HG03097 (cell line): ENCODE measurements around the gene TEX261.
"Not testable (repeated sequence)": the region's sequence is repeated elsewhere in the genome, so short reads cannot be mapped to it uniquely, and the experiment has no call there.

Source experiments
- ATAC-seq: cut with Tn5 transposase; IDR thresholded peaks from one replicate; pipeline ENCODE4 v1.9.1; 2021; ENCODE audit not compliant: unreplicated experiment, low FRiP score

TEX261 gene

DNA sequence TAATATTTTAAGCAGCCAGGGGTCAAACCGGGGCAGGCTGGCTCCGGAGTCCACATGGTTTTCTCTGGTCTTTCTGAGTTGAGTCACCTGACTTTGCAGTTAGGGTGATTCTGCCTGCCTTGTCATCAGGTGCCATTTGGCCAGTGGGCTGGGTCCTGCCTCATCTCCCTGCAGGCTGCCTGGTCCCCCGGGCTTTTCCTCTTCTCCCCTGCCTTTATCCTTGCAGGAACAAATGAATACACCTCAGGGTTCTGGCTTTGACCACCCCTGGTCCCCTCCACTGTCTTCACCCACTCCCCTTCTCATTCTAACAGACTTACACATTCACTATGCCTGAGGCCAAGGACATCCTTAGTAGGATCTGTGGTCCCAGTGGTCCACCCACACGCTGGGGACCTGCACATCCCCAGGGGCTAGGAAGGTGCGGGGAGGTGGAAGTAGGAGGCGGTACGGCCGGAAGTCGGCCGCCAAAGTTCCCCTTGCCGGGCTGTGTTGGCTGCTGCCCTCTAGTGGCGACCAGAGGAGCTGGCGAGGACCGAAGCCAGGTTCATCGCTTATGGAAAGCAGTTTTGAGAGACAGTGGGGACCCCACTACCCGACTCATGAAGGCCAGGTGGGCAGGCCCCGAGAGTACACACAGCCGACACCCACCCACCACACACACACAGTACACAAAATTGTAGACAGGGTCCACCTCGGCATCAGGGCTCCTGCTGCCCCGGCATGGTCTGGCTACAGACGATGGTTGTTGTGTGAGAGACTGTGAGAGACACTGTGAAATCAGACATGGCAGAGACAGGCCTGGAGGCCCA, 6.3 kb upstream of the TEX261 start:
- ATAC-seq = peak; percentile 77

- not testable (repeated sequence) for ATAC-seq
Observed at GRCh38 chr2:70999931-71000330, 5.3 kb upstream of the TEX261 start.

- ATAC-seq = no peak
Observed at GRCh38 chr2:70999362-70999761, 4.7 kb upstream of the TEX261 start.

DNA sequence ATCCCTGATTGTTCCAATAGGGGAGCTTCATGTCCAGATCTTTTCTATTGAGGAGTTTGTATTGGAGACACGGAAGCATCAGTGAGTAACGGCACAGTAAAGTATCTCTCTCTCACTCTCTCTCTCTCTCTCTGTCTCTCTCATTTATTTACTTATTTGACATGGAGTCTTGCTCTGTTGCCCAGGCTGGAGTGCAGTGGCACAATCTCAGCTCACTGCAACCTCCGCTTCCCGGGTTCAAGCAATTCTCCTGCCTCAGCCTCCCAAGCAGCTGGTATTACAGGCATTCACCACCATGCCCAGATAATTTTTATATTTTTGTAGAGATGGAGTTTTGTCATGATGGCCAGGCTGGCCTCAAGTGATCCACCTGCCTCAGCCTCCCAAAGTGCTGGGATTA, 4.2 kb upstream of the TEX261 start:
- ATAC-seq = not testable (repeated sequence)

DNA sequence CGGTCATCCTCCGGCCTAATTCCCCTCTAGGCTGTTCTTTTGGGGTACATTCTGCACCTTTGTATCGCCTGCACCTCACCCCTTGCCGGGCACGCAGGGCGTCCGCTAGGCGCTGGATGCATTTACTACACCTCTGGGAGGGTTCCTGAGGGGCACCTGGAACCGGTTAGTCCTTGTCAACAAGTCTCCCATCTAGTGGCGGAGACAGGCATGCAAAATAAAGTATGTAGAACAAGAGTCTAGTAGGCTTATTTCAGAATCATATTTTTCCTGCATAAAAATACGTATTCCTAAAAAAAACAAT, 705 bp upstream of the TEX261 start:
- ATAC-seq = peak; percentile 37

- peak; percentile 6 for ATAC-seq
Observed at GRCh38 chr2:70994009-70994698, 519 bp downstream of the TEX261 start.

- no peak for ATAC-seq
Observed at GRCh38 chr2:70992945-70993853, 1.5 kb downstream of the TEX261 start.

DNA sequence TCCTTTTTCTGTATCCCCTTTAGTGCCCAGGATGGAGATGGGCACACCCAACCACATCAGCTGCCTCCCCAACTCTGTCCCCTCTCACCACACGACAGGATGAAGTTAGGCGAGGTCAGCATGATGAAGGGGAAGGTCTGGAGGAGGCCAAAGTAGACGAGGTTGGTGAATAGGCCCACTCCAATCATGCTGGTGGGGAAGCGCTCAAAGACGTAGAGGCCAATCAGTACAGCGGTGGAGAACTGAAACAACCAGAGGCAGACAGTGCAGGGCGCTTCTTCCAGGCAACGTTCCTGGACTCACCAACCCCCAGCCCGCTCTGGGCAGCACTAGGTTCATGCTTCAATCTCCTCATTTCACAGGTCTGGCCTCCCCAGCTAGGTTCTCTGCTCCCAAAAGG, 2.9 kb downstream of the TEX261 start:
- ATAC-seq = no peak

- no peak for ATAC-seq
Observed at GRCh38 chr2:70991142-70991541, 3.5 kb downstream of the TEX261 start.

DNA sequence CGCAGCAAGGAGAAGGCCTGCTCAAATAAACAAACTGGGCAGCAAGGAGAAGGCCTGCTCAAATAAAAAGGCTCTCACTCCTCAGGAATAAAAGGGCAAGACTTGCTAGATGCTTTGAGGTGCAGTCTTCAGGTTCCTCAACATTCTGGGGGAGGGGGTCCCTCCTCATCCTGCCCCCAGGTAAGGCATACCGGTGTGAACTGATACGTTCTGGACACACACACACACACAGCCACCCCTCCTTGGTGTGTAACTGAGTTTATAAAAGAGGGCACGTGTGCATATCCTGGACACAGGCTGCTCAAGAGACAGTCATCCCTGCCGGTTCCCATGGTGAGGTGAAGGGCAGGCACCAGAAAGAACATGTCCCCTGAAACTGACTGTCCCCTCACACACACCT, 4.5 kb downstream of the TEX261 start:
- ATAC-seq = no peak

GRCh38 chr2:70988726-70989648, 5.7 kb downstream of the TEX261 start:
- ATAC-seq = no peak

DNA sequence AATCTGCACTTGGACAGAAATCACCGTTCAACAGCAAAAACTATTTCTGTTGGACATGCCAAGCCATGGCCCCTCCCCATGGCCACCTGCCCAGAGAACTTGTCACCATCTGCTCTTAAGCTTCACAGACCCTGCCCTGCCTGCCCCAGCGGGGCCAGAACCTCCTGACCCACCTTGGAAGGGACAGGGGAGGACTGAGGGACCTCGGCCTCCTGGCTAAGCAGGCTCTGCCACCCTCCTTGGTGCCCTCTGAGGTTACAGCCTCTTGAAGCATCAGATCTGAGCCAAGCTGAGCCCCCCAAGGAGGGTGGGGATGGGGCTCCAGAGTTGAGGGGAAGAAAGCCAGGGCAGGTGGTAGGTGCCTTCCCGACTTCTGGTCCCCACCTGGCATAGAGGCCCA, 6.5 kb downstream of the TEX261 start:
- ATAC-seq = no peak

DNA sequence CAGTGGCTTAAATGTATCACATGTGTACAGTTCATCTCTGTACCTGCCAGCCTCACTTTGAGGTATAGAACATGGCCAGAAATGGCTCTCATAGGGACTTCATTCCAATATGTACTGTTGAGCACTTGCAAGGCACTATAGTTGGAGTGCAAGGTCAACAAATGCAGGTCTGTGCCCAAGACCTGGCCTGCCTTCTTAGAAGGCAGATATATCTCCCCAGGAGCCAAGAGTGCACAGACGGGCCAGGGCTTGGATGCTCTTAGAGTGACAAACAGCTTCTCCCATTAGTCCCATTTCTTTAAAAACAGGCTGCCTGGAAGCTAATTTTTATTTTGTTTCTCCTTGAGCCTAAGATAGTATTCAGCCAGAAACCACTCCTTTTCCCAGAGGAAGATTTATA, 7.3 kb downstream of the TEX261 start:
- ATAC-seq = no peak

GRCh38 chr2:70986499-70987189, 8.0 kb downstream of the TEX261 start:
- ATAC-seq = no peak

DNA sequence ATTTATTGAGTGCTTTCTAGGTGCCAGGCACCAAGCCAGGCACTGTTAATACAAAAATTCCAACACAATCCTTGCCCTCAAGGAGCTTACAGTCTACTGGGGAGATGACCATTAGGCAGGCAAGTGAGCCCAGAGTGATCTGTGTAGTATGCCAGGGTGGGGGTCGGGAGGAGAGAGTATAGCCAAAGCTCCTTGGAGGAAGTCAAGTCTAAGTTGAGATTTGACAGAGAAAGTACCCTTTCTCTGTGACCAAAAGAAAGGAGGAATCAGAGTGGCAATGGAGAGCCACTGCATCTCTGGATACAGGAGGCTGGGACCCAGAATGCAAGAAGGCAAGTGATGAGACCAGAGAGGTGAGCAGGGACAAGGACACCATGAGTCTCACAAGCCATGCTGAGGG, 8.7 kb downstream of the TEX261 start:
- no peak for ATAC-seq

GRCh38 chr2:70985283-70985688, 9.4 kb downstream of the TEX261 start:
- ATAC-seq = no peak

DNA sequence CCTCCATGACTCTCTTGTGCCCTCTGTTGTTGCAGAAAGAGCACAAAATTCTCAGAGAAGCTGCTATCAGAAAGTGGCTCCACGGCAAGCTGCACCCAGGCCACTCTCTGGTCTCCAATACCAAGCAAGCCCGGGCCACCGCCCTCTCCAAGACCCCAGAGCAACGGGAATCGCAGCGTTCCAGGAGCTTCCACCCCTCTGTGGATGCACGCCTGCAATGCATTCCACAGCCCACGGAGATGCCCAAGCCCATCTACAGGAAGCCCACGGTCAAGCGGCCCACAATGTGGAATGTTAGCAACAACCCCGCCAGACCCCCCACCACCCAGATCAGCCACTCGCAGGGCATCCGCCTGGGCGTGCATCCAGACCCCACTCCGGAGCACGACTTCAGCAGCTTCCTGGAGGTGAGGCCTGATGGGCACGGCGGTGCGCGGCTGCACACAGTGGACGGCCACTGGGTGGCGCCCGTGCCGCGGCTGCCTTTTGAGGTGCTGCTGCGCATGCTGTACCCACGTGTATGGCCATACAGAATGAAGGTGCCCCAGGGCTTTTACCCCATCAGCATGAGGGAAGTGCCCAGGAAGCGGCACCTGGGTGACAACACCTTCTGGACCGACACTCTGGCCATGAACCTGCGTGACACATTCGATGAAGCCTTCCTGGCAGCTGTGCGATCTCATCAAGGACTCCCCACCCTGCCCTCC, 9.9 kb downstream of the TEX261 start:
- ATAC-seq = peak; percentile 80

DNA sequence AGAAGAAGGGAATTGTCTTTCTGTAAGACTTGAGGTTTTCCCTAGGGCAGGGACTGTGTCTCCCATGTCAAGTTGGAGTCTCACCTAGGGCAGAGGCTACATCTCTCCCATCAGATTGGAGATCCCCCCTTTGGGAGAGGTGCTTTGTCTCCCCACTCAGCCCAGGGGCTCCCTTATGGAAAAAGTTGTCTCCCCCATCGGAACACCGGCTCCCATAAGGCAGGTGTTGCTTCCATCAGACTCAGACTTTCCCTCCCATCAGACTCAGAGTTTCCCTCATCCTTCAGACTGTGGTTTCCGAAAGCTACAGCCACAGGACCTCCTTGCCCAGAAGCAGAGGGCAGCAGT, 10.5 kb downstream of the TEX261 start:
- no peak for ATAC-seq
